Pancreas (tissue), 10 donors: ENCODE results near the gene KCTD4. TPM values are rescaled to one million over a fixed set of nuclear protein-coding genes. Genes with fewer than 3 reads are reported as not detected.
A peak's percentile ranks its signal among the peaks of the same experiment; 100 is the strongest.

Experiments
- ATAC-seq, 4 donors: fragments of 200-7000 bp; cut with Tn5 transposase; one replicate each; pipeline versions ENCODE4 v1.8.0 to v1.9.1; 2020; ENCODE audit warnings: mild to moderate bottlenecking in 4 of 4, moderate library complexity in 4 of 4
- DNase-seq, 6 donors: peaks; one replicate each; pipeline ENCODE4 v3.0.0-alpha.2; 2020
- FAIRE-seq: peaks from 2 replicates; lab custom pipeline; 2012; peaks lifted over from hg19 to GRCh38; lab: Jason Lieb, UNC
- H3K27ac ChIP-seq, 4 donors: fragments of 200-600 bp; sonication (generic); 1 replicate in 3 of 4; 2 replicates in 1 of 4; pipeline versions ENCODE4 v1.5.0 to v1.8.0; 2020
- H3K27me3 ChIP-seq, 4 donors: fragments of 200-600 bp; one replicate each; pipeline ENCODE4 v1.8.0; 2021
- H3K36me3 ChIP-seq, 3 donors: fragments of 200-600 bp; sonication (generic) in 1 of 3; one replicate each; pipeline versions ENCODE4 v1.5.0 to v1.8.0; 2020 to 2021
- H3K4me1 ChIP-seq, 3 donors: fragments of 200-600 bp; one replicate each; pipeline ENCODE4 v1.8.0; 2021
- H3K4me3 ChIP-seq, 4 donors: fragments of 200-600 bp; sonication (generic) in 2 of 4; one replicate each; pipeline versions ENCODE4 v1.5.0 to v1.8.0; 2020 to 2021
- H3K9me3 ChIP-seq, 4 donors: fragments of 200-600 bp; one replicate each; pipeline ENCODE4 v1.8.0; 2021
- CTCF ChIP-seq, 4 donors: fragments of 200-600 bp; sonication (generic) in 3 of 4; IDR thresholded peaks; one replicate each; pipeline versions ENCODE4 v1.5.0 to v1.8.0; 2021; ENCODE audit warnings: antibody characterized with exemption in 4 of 4
- WGBS, 2 donors: extraction: QIAGEN DNeasy Blood & Tissue Kit; methylation state at CpG; one replicate each; pipeline ENCODE4 v1.1.7; 2013; 5-methylcytosine and 5-hydroxymethylcytosine counted together
- intact Hi-C, 3 donors: fragments of 100-400 bp; cut with DNase I; formaldehyde crosslinking; loops; one replicate each; pipeline versions ENCODE4 v1.11.1 to v1.14.2; 2022
- polyA plus RNA-seq, 2 donors: library from polyadenylated mRNA; stranded (reverse); fragments of 200-250 nt; gene quantifications; one replicate each; pipeline ENCODE4 v1.2.3, GENCODE V29; 2013
- total RNA-seq, 6 donors: library from RNA; stranded (reverse); fragmentation: NEBNext Ultra II Directional in 4 of 6; extraction: Animal tissue kit (Norgen Biotek cat#: 25700) in 4 of 6; gene quantifications; one replicate each; pipeline versions ENCODE4 v1.2.1 to v1.2.4, GENCODE V29; 2021 to 2023
- donor health status: healthy with polysubstance abuse.
- donor health status: DM: no; HTN: no; CAD: no; lungs with moderate emphysema.
- donor health status: DM: no; HTN: no; CAD: no.
- donor health status: control.
- donor health status: control.
- donor health status: Bipolar disorder and iron deficiency.
- donor health status: DM: yes; HTN: yes; CAD: no.
- donor health status: DM: no; HTN: no; CAD: no.
- donor health status: DM: no; HTN: no; CAD: no.
- donor health status: DM: yes; HTN: yes; CAD: no.

Gene KCTD4
- total and polyA plus RNA-seq, 8 donors: 0.09 to 0.28 (median 0.15) TPM; not detected in 2

- ATAC-seq: no peak
- no peaks in the 10 kb centered on the region for H3K9me3 ChIP-seq
- no peaks in the 10 kb centered on the region for H3K27me3 ChIP-seq
- no peaks in the 10 kb centered on the region for H3K4me1 ChIP-seq
- no peak for TF ChIP-seq CTCF (IDR thresholded peaks at IDR 0.05)
- no peak overlapping the region for H3K27ac ChIP-seq
- intact Hi-C loops: no loop called here
- FAIRE-seq: no peak
- DNase-seq: no peak
- H3K4me3 ChIP-seq: no peak overlapping the region
- no peaks in the 10 kb centered on the region for H3K36me3 ChIP-seq
- 88 to 94% methylated on average over 2 of the region's 2 CpGs for WGBS, 2 donors
These were observed 15.6 kb downstream of the KCTD4 start for GRCh38 chr13:45185286-45185685.

GRCh38 chr13:45184693-45185092 lies 16.2 kb downstream of the KCTD4 start:
- no peaks in the 10 kb centered on the region for H3K27me3 ChIP-seq
- no peak overlapping the region for H3K27ac ChIP-seq
- intact Hi-C loops: no loop called here
- H3K4me1 ChIP-seq: no peaks in the 10 kb centered on the region
- no peaks in the 10 kb centered on the region for H3K9me3 ChIP-seq
- FAIRE-seq (no peak), DNase-seq (no peak), ATAC-seq (no peak)
- no peak for TF ChIP-seq CTCF (IDR thresholded peaks at IDR 0.05)
- no peaks in the 10 kb centered on the region for H3K36me3 ChIP-seq
- WGBS, 2 donors: 96% methylated on average over 5 of the region's 5 CpGs
- H3K4me3 ChIP-seq: no peak overlapping the region

- ATAC-seq (no peak), FAIRE-seq (no peak), DNase-seq (no peak)
- TF ChIP-seq CTCF (IDR thresholded peaks at IDR 0.05): no peak
- 95 to 96% methylated on average over 7 of the region's 7 CpGs for WGBS, 2 donors
- Histone ChIP-seq H3K4me3 (no peak overlapping the region), H3K36me3 (no peaks in the 10 kb centered on the region), H3K4me1 (no peaks in the 10 kb centered on the region), H3K27me3 (no peaks in the 10 kb centered on the region), H3K27ac (no peak overlapping the region), H3K9me3 (no peaks in the 10 kb centered on the region)
- intact Hi-C loops: no loop called here
These were observed 19.9 kb downstream of the KCTD4 start for GRCh38 chr13:45180713-45181601.

- FAIRE-seq (peak; percentile 89), ATAC-seq (no peak), DNase-seq (no peak)
- intact Hi-C loops: no loop called here
- H3K27ac ChIP-seq: no peak overlapping the region
- H3K27me3 ChIP-seq: no peaks in the 10 kb centered on the region
- WGBS, 2 donors: 86% methylated on average over 3 of the region's 3 CpGs
- H3K4me1 ChIP-seq: no peaks in the 10 kb centered on the region
- no peak overlapping the region for H3K4me3 ChIP-seq
- H3K36me3 ChIP-seq: no peaks in the 10 kb centered on the region
- H3K9me3 ChIP-seq: no peaks in the 10 kb centered on the region
- TF ChIP-seq CTCF (IDR thresholded peaks at IDR 0.05): no peak
These were observed 20.5 kb downstream of the KCTD4 start for GRCh38 chr13:45180303-45180702.

- intact Hi-C loops: no loop called here
These were observed 21.4 kb downstream of the KCTD4 start for GRCh38 chr13:45179428-45179827.

More at GRCh38 chr13:45179428-45179827, 21.4 kb downstream of the KCTD4 start:
- Histone ChIP-seq H3K4me3 (no peak overlapping the region), H3K27me3 (no peaks in the 10 kb centered on the region), H3K27ac (no peak overlapping the region), H3K9me3 (no peaks in the 10 kb centered on the region), H3K36me3 (no peaks in the 10 kb centered on the region), H3K4me1 (no peaks in the 10 kb centered on the region)
- FAIRE-seq (no peak), DNase-seq (no peak), ATAC-seq (peak in 1 of 4 donors; percentile 36)
- no peak for TF ChIP-seq CTCF (IDR thresholded peaks at IDR 0.05)
